H1 (cell line): Measurements from ENCODE around the gene SMNDC1. TPM values are rescaled to one million over a fixed set of nuclear protein-coding genes. Genes with fewer than 3 reads are reported as not detected.

ENCODE experiments used
- CTCF ChIA-PET: fragments of 300-600 bp; sonication (Branson Sonifier 250); formaldehyde crosslinking; loops from one replicate; lab custom pipeline; 2021; ENCODE audit not compliant: partially characterized antibody; lab: Charles Lee
- POLR2A ChIA-PET: fragments of 300-600 bp; sonication (Branson Sonifier 250); formaldehyde crosslinking; loops from one replicate; lab custom pipeline; 2021; ENCODE audit warnings: inconsistent platforms; ENCODE audit not compliant: partially characterized antibody; lab: Charles Lee
- DNase-seq, 2 experiments: peaks; one replicate each; pipeline versions ENCODE4 v3.0.0 to v3.0.0-alpha.2; 2010 to 2022; ENCODE audit warnings: low spot score in 2 of 2, low read depth in 1 of 2, mixed read lengths in 1 of 2
- FAIRE-seq: peaks from 2 replicates; lab custom pipeline; 2011; peaks lifted over from hg19 to GRCh38; lab: Jason Lieb, UNC
- H2AFZ ChIP-seq: 2 replicates; pipeline ENCODE4 v1.8.1; 2012; ENCODE audit warnings: low read length, inconsistent platforms
- H2AK5ac ChIP-seq: 2 replicates; pipeline ENCODE4 v1.6.1; 2013; ENCODE audit warnings: low read depth, low read length
- H2BK120ac ChIP-seq: replicated peaks from 2 replicates; pipeline ENCODE3; 2013; ENCODE audit warnings: low read depth, low read length, inconsistent platforms
- H2BK12ac ChIP-seq: 2 replicates; pipeline ENCODE4 v1.6.1; 2013; ENCODE audit warnings: low read depth, low read length
- H2BK15ac ChIP-seq: 2 replicates; pipeline ENCODE4 v1.6.1; 2013; ENCODE audit warnings: low read length
- H2BK20ac ChIP-seq: 2 replicates; pipeline ENCODE4 v1.6.1; 2013; ENCODE audit warnings: low read length
- H2BK5ac ChIP-seq: 2 replicates; pipeline ENCODE4 v1.6.1; 2013; ENCODE audit warnings: low read depth, low read length
- H3K14ac ChIP-seq: 2 replicates; pipeline ENCODE4 v1.6.1; 2013; ENCODE audit warnings: inconsistent platforms; ENCODE audit not compliant: insufficient read length
- H3K18ac ChIP-seq: 2 replicates; pipeline ENCODE4 v1.6.1; 2013; ENCODE audit warnings: low read length; ENCODE audit errors: extremely low read depth
- H3K23ac ChIP-seq: 2 replicates; pipeline ENCODE4 v1.6.1; 2013; ENCODE audit warnings: inconsistent platforms; ENCODE audit not compliant: insufficient read length
- H3K23me2 ChIP-seq: 2 replicates; pipeline ENCODE4 v1.6.1; 2013; ENCODE audit warnings: low read depth, low read length
- H3K27ac ChIP-seq: 2 replicates; pipeline ENCODE4 v1.6.1; 2011; ENCODE audit warnings: low read depth, low read length, inconsistent platforms
- H3K27me3 ChIP-seq, 4 experiments: replicated peaks in 1 of 4; 1 replicate in 1 of 4; 2 replicates in 3 of 4; pipeline versions ENCODE4 v1.6.1 to v1.8.1; 2011 to 2013; ENCODE audit warnings: low read length in 3 of 4, mild to moderate bottlenecking in 3 of 4, inconsistent platforms in 2 of 4, mixed read lengths in 2 of 4, moderate library complexity in 1 of 4; ENCODE audit not compliant: control insufficient read depth in 3 of 4, insufficient read depth in 3 of 4; ENCODE audit errors: extremely low read depth in 1 of 4
- H3K36me3 ChIP-seq, 4 experiments: 2 replicates each; pipeline versions ENCODE4 v1.6.1 to v1.8.1; 2011 to 2013; ENCODE audit warnings: mild to moderate bottlenecking in 4 of 4, low read length in 3 of 4, moderate library complexity in 2 of 4, control low read depth in 1 of 4, inconsistent platforms in 1 of 4; ENCODE audit not compliant: insufficient read depth in 4 of 4, control insufficient read depth in 2 of 4
- H3K4ac ChIP-seq: replicated peaks from 2 replicates; pipeline ENCODE3; 2013; ENCODE audit warnings: low read length, low read depth, mixed read lengths, inconsistent platforms; ENCODE audit not compliant: insufficient read length
- H3K4me1 ChIP-seq, 4 experiments: replicated peaks in 1 of 4; 1 replicate in 1 of 4; 2 replicates in 3 of 4; pipeline versions ENCODE4 v1.6.1 to v1.8.1; 2011 to 2013; ENCODE audit warnings: low read length in 3 of 4, inconsistent platforms in 2 of 4, mixed read lengths in 1 of 4; ENCODE audit not compliant: insufficient read depth in 4 of 4, control insufficient read depth in 3 of 4
- H3K4me2 ChIP-seq, 2 experiments: 2 replicates each; pipeline versions ENCODE4 v1.6.1 to v1.8.1; 2011 to 2013; ENCODE audit warnings: low read depth in 2 of 2, low read length in 2 of 2, control low read depth in 1 of 2, inconsistent platforms in 1 of 2, mild to moderate bottlenecking in 1 of 2; ENCODE audit not compliant: insufficient read depth in 1 of 2
- H3K4me3 ChIP-seq, 4 experiments: fragments of 200-600, 300-600 bp in 1 of 4; sonication (generic), shearing (Covaris generic), sonication (Bioruptor Twin) in 1 of 4; 2 replicates each; pipeline versions ENCODE4 v1.5.1 to v1.8.1; 2011 to 2016; ENCODE audit warnings: low read length in 4 of 4, low read depth in 3 of 4, control low read depth in 2 of 4, inconsistent platforms in 2 of 4, mild to moderate bottlenecking in 2 of 4, mixed read lengths in 1 of 4, moderate library complexity in 1 of 4; ENCODE audit not compliant: insufficient read depth in 2 of 4; ENCODE audit errors: extremely low read depth in 1 of 4
- H3K56ac ChIP-seq: replicated peaks from 2 replicates; pipeline ENCODE3; 2013; ENCODE audit warnings: low read depth, mild to moderate bottlenecking, mixed read lengths, low read length, inconsistent platforms; ENCODE audit not compliant: insufficient read length
- H3K79me1 ChIP-seq: 2 replicates; pipeline ENCODE4 v1.6.1; 2013; ENCODE audit warnings: low read depth, low read length, control low read depth
- H3K79me2 ChIP-seq, 2 experiments: 2 replicates each; pipeline versions ENCODE4 v1.6.1 to v1.8.1; 2012 to 2013; ENCODE audit warnings: low read length in 2 of 2, mild to moderate bottlenecking in 2 of 2, inconsistent platforms in 1 of 2; ENCODE audit not compliant: insufficient read depth in 2 of 2, control insufficient read depth in 1 of 2
- H3K9ac ChIP-seq, 4 experiments: replicated peaks in 1 of 4; 1 replicate in 1 of 4; 2 replicates in 3 of 4; pipeline versions ENCODE4 v1.6.1 to v1.8.1; 2011 to 2013; ENCODE audit warnings: low read depth in 3 of 4, low read length in 3 of 4, control low read depth in 2 of 4, mild to moderate bottlenecking in 2 of 4, moderate library complexity in 2 of 4, inconsistent platforms in 1 of 4; ENCODE audit errors: extremely low read depth in 1 of 4
- H3K9me3 ChIP-seq, 2 experiments: 2 replicates each; pipeline versions ENCODE4 v1.6.1 to v1.8.1; 2012 to 2013; ENCODE audit warnings: mild to moderate bottlenecking in 2 of 2, moderate library complexity in 2 of 2, control low read depth in 1 of 2, inconsistent platforms in 1 of 2, low read depth in 1 of 2, low read length in 1 of 2, mixed read lengths in 1 of 2; ENCODE audit not compliant: insufficient read depth in 2 of 2
- H4K20me1 ChIP-seq, 2 experiments: replicated peaks in 1 of 2; 2 replicates each; pipeline versions ENCODE3 to v1.8.1; 2011 to 2013; ENCODE audit warnings: inconsistent platforms in 2 of 2, low read length in 2 of 2, mild to moderate bottlenecking in 1 of 2; ENCODE audit not compliant: insufficient read depth in 2 of 2, control insufficient read depth in 1 of 2
- H4K5ac ChIP-seq: 2 replicates; pipeline ENCODE4 v1.6.1; 2013; ENCODE audit warnings: low read length, low read depth, mixed read lengths, inconsistent platforms; ENCODE audit not compliant: insufficient read length
- H4K8ac ChIP-seq: 2 replicates; pipeline ENCODE4 v1.8.0; 2013; ENCODE audit warnings: mild to moderate bottlenecking, moderate library complexity, low read length, inconsistent platforms; ENCODE audit not compliant: insufficient read depth; ENCODE audit errors: extremely low read depth
- H4K91ac ChIP-seq: replicated peaks from 2 replicates; pipeline ENCODE3; 2013; ENCODE audit warnings: low read length, mixed read lengths, inconsistent platforms; ENCODE audit not compliant: insufficient read length
- CEBPB ChIP-seq: IDR thresholded peaks from 2 replicates; pipeline ENCODE4 v1.6.1; 2012; ENCODE audit warnings: low read depth, low read length
- CTBP2 ChIP-seq: IDR thresholded peaks from 2 replicates; pipeline ENCODE4 v1.7.0; 2011; ENCODE audit warnings: borderline replicate concordance, mild to moderate bottlenecking, moderate library complexity, mixed read lengths, low read length; ENCODE audit not compliant: insufficient read depth, insufficient read length
- GABPA ChIP-seq: IDR thresholded peaks from 2 replicates; pipeline ENCODE4 v1.6.1; 2011; ENCODE audit warnings: mild to moderate bottlenecking, low read length, moderate library complexity, borderline replicate concordance; ENCODE audit not compliant: insufficient read depth
- JUN ChIP-seq: IDR thresholded peaks from 2 replicates; pipeline ENCODE4 v1.6.1; 2011; ENCODE audit warnings: low read depth, mild to moderate bottlenecking, improper control_type of control experiment, low read length
- KDM5A ChIP-seq: fragments of 200-600 bp; IDR thresholded peaks from 2 replicates; pipeline ENCODE4 v1.7.1; 2012; ENCODE audit warnings: mild to moderate bottlenecking, low read length, inconsistent platforms, mixed read lengths
- RXRA ChIP-seq: IDR thresholded peaks from 2 replicates; pipeline ENCODE4 v1.6.1; 2011; ENCODE audit warnings: low read depth, mild to moderate bottlenecking, low read length, moderate library complexity; ENCODE audit not compliant: insufficient read depth
- SIRT6 ChIP-seq: IDR thresholded peaks from one replicate; pipeline ENCODE4 v1.7.1; 2012; ENCODE audit warnings: low read length, inconsistent platforms
- SRF ChIP-seq: IDR thresholded peaks from 2 replicates; pipeline ENCODE4 v1.6.1; 2011; ENCODE audit warnings: mild to moderate bottlenecking, low read depth, low read length, moderate library complexity
- YY1 ChIP-seq: IDR thresholded peaks from 2 replicates; pipeline ENCODE4 v1.6.1; 2011; ENCODE audit warnings: low read depth, mild to moderate bottlenecking, low read length
- WGBS, 2 experiments: shearing (Covaris generic) in 1 of 2; methylation state at CpG; one replicate each; pipeline versions ENCODE4 v1.1.6 to v1.1.7; 2013 to 2015; ENCODE audit warnings: low lambda C conversion rate in 2 of 2, mixed read lengths in 2 of 2, inconsistent platforms in 1 of 2, low coverage in 1 of 2, missing lambda C conversion rate in 1 of 2; ENCODE audit not compliant: insufficient replicate concordance in 2 of 2, insufficient coverage in 1 of 2, insufficient read length in 1 of 2; ENCODE audit errors: extremely low coverage in 1 of 2, missing lambda C conversion rate in 1 of 2; 5-methylcytosine and 5-hydroxymethylcytosine counted together
- polyA plus RNA-seq, 7 experiments: library from polyadenylated mRNA; depleted of rRNA in 3 of 7; stranded (reverse) in 5 of 7; unstranded in 2 of 7; fragments of >200 nt in 5 of 7; fragments of 200-250 nt in 2 of 7; gene quantifications; 1 replicate in 5 of 7; 2 replicates in 1 of 7; 4 replicates in 1 of 7; pipeline versions ENCODE4 v1.2.1 to v1.2.3, GENCODE V29; 2011 to 2013; ENCODE audit warnings: missing spikeins in 2 of 7, mixed read lengths in 2 of 7
- total RNA-seq: library from RNA; stranded (reverse); fragmentation: NEBNext Ultra II Directional; extraction: Animal tissue kit (Norgen Biotek cat#: 25700); gene quantifications from 2 replicates; pipeline ENCODE4 v1.2.1, GENCODE V29; 2021
- TF ChIP-seq, protein P1 (sequence below): IDR thresholded peaks from 2 replicates; pipeline ENCODE4 v1.6.1; 2012; ENCODE audit warnings: low read length, inconsistent platforms
- TF ChIP-seq, protein P2 (sequence below): IDR thresholded peaks from 2 replicates; pipeline ENCODE4 v1.6.1; 2011; ENCODE audit warnings: low read depth, mild to moderate bottlenecking, low read length; ENCODE audit not compliant: insufficient read depth
- TF ChIP-seq, protein P3 (sequence below): IDR thresholded peaks from 2 replicates; pipeline ENCODE4 v1.6.1; 2012; ENCODE audit warnings: inconsistent platforms

SMNDC1 gene
- total and polyA plus RNA-seq, 2 of the 8 experiments (the other 6 are each of a cell fraction or from before 2014, with no cell fraction given), result 8.1 to 48.6 TPM

DNA sequence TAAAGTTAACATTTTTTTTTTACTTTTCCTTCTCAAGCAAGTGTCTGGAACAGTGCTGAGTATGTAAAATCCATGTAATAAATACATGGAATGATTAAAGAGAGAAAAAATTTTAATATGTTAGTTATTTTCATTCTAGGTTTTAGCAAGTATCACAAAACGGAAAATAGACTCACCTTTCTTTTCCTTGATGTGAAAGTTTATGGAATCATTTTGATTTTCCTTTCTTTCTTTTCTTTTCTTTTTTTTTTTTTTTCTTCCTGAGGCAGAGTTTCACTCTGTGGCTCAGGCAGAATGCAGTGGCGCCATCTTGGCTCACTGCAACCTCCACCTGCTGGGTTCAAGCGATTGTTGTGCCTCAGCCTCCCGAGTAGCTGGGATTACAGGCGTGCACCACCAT is 28.1 kb downstream of the SMNDC1 start:
- no peak overlapping the region for H3K9ac ChIP-seq
- H3K18ac ChIP-seq, result no peak overlapping the region
- no peaks in the 10 kb centered on the region for H3K79me1 ChIP-seq
- no peak overlapping the region for H3K4me3 ChIP-seq
- H2AK5ac ChIP-seq, result no peak overlapping the region
- WGBS, 2 experiments, result 82% methylated on average over 5 of the region's 5 CpGs; no CpG with 5 or more reads in 1 of the 2 experiments
- no peak overlapping the region for H4K5ac ChIP-seq
- no peak overlapping the region for H3K14ac ChIP-seq
- H3K79me2 ChIP-seq, result no peaks in the 10 kb centered on the region
- POLR2A ChIA-PET, result no interaction called here
- no peak overlapping the region for H3K23ac ChIP-seq
- CTCF ChIA-PET, result interaction anchor here (0.6 to 2.3 kb wide), 3 partner anchors 48 to 97 kb away, joined by 3 to 5 read pairs (median 5); no protein-coding TSS in a partner anchor
- no peaks in the 10 kb centered on the region for H3K23me2 ChIP-seq
- no peak overlapping the region for H3K27ac ChIP-seq
- no peaks in the 10 kb centered on the region for H3K4me1 ChIP-seq
- DNase-seq, result no peak
- H3K27me3 ChIP-seq, result no peaks in the 10 kb centered on the region
- no peak overlapping the region for H3K4ac ChIP-seq
- H4K8ac ChIP-seq, result no peak overlapping the region
- H2BK5ac ChIP-seq, result no peak overlapping the region
- no peak overlapping the region for H2BK20ac ChIP-seq
- H3K56ac ChIP-seq, result no peak overlapping the region
- peaks cover 0 to 1% of the 10 kb centered on the region in 2 experiments for H4K20me1 ChIP-seq
- H3K4me2 ChIP-seq, result no peak overlapping the region
- no peak overlapping the region for H2BK15ac ChIP-seq
- no peak for FAIRE-seq
- no peaks in the 10 kb centered on the region for H3K9me3 ChIP-seq
- no peak overlapping the region for H2BK12ac ChIP-seq
- no peak overlapping the region for H4K91ac ChIP-seq
- H3K36me3 ChIP-seq, result no peaks in the 10 kb centered on the region; a peak in 1 of 8 replicates
- no peak overlapping the region for H2AFZ ChIP-seq
- H2BK120ac ChIP-seq, result no peak overlapping the region
- TF ChIP-seq, protein P1, sequence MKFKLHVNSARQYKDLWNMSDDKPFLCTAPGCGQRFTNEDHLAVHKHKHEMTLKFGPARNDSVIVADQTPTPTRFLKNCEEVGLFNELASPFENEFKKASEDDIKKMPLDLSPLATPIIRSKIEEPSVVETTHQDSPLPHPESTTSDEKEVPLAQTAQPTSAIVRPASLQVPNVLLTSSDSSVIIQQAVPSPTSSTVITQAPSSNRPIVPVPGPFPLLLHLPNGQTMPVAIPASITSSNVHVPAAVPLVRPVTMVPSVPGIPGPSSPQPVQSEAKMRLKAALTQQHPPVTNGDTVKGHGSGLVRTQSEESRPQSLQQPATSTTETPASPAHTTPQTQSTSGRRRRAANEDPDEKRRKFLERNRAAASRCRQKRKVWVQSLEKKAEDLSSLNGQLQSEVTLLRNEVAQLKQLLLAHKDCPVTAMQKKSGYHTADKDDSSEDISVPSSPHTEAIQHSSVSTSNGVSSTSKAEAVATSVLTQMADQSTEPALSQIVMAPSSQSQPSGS, result no peak
- TF ChIP-seq CEBPB (no peak), RXRA (no peak), JUN (no peak), CTBP2 (no peak), SIRT6 (no peak), GABPA (no peak), SRF (no peak), YY1 (no peak), KDM5A (no peak)
- TF ChIP-seq, protein P2, sequence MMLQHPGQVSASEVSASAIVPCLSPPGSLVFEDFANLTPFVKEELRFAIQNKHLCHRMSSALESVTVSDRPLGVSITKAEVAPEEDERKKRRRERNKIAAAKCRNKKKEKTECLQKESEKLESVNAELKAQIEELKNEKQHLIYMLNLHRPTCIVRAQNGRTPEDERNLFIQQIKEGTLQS, result no peak
- TF ChIP-seq, protein P3, sequence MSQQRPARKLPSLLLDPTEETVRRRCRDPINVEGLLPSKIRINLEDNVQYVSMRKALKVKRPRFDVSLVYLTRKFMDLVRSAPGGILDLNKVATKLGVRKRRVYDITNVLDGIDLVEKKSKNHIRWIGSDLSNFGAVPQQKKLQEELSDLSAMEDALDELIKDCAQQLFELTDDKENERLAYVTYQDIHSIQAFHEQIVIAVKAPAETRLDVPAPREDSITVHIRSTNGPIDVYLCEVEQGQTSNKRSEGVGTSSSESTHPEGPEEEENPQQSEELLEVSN, result no peak
